GM19372 (cell line): ENCODE measurements around the gene SKOR2.

Experiments
- ATAC-seq: cut with Tn5 transposase; IDR thresholded peaks from one replicate; pipeline ENCODE4 v1.9.1; 2021; ENCODE audit warnings: mild to moderate bottlenecking, low read depth, moderate library complexity; ENCODE audit not compliant: unreplicated experiment

SKOR2 gene

GRCh38 chr18:47251289-47252120, at the start of gene SKOR2:
TSS of gene SKOR2 (minus strand) at chr18:47251660. CDS start at chr18:47249183, 2,477 bp downstream.
- no peak for ATAC-seq

GRCh38 chr18:47296462-47296861, 45.0 kb upstream of the SKOR2 start:
- no peak for ATAC-seq

GRCh38 chr18:47294801-47295200, 43.3 kb upstream of the SKOR2 start:
- no peak for ATAC-seq

- no peak for ATAC-seq
These were observed 37.3 kb upstream of the SKOR2 start for GRCh38 chr18:47288741-47289140.

GRCh38 chr18:47287911-47288585, 36.6 kb upstream of the SKOR2 start:
- ATAC-seq = no peak

- no peak for ATAC-seq
These were observed 35.4 kb upstream of the SKOR2 start for GRCh38 chr18:47286776-47287410.

GRCh38 chr18:47285456-47285855, 34.0 kb upstream of the SKOR2 start:
- ATAC-seq = no peak

GRCh38 chr18:47284721-47285395, 33.4 kb upstream of the SKOR2 start:
- no peak for ATAC-seq

- no peak for ATAC-seq
These were observed 32.0 kb upstream of the SKOR2 start for GRCh38 chr18:47283476-47283875.

- ATAC-seq = no peak
These were observed 28.7 kb upstream of the SKOR2 start for GRCh38 chr18:47280121-47280520.

GRCh38 chr18:47274961-47275360, 23.5 kb upstream of the SKOR2 start:
- ATAC-seq = no peak

- no peak for ATAC-seq
These were observed 13.7 kb upstream of the SKOR2 start for GRCh38 chr18:47265197-47265596.

- ATAC-seq = no peak
These were observed 12.8 kb upstream of the SKOR2 start for GRCh38 chr18:47264308-47264700.

GRCh38 chr18:47263430-47264307, 12.2 kb upstream of the SKOR2 start:
- no peak for ATAC-seq

GRCh38 chr18:47263150-47263429, 11.6 kb upstream of the SKOR2 start:
- ATAC-seq = no peak

- no peak for ATAC-seq
These were observed 11.1 kb upstream of the SKOR2 start for GRCh38 chr18:47262301-47263149.

- no peak for ATAC-seq
These were observed 10.4 kb upstream of the SKOR2 start for GRCh38 chr18:47261902-47262300.

GRCh38 chr18:47260924-47261701, 9.7 kb upstream of the SKOR2 start:
- no peak for ATAC-seq
